Keratinocyte (primary cell): ENCODE measurements around the gene PTBP3. TPM values are rescaled to one million over a fixed set of nuclear protein-coding genes. Genes with fewer than 3 reads are reported as not detected.

ENCODE experiments used
- DNase-seq: peaks from one replicate; pipeline ENCODE4 v3.0.0-alpha.2; 2011; ENCODE audit warnings: low read depth, missing footprints, low spot score
- FAIRE-seq: peaks from 2 replicates; lab custom pipeline; 2011; peaks lifted over from hg19 to GRCh38; lab: Jason Lieb, UNC
- H2AFZ ChIP-seq: 2 replicates; pipeline ENCODE4 v1.6.0; 2012; ENCODE audit warnings: low read length, control low read depth, inconsistent platforms; ENCODE audit not compliant: control insufficient read depth
- H3K27ac ChIP-seq: 2 replicates; pipeline ENCODE4 v1.5.1; 2011; ENCODE audit warnings: low read length; ENCODE audit not compliant: control insufficient read depth, insufficient read depth
- H3K27me3 ChIP-seq: 3 replicates; pipeline ENCODE4 v1.6.0; 2011; ENCODE audit warnings: low read length; ENCODE audit not compliant: control insufficient read depth, insufficient read depth; ENCODE audit errors: extremely low read depth
- H3K36me3 ChIP-seq, 2 experiments: 2 replicates in 1 of 2; 3 replicates in 1 of 2; pipeline ENCODE4 v1.5.1; 2011; ENCODE audit warnings: low read length in 2 of 2, mild to moderate bottlenecking in 1 of 2; ENCODE audit not compliant: control insufficient read depth in 2 of 2, insufficient read depth in 2 of 2; ENCODE audit errors: extremely low read depth in 1 of 2
- H3K4me1 ChIP-seq: 3 replicates; pipeline ENCODE4 v1.5.1; 2011; ENCODE audit warnings: low read length; ENCODE audit not compliant: control insufficient read depth, insufficient read depth; ENCODE audit errors: extremely low read depth
- H3K4me2 ChIP-seq: 3 replicates; pipeline ENCODE4 v1.6.0; 2011; ENCODE audit warnings: low read depth, low read length; ENCODE audit not compliant: control insufficient read depth, insufficient read depth; ENCODE audit errors: extremely low read depth
- H3K4me3 ChIP-seq, 3 experiments: fragments of 200-600 bp in 1 of 3; sonication (generic) in 1 of 3; 2 replicates in 2 of 3; 3 replicates in 1 of 3; pipeline ENCODE4 v1.5.1; 2011 to 2016; ENCODE audit warnings: low read length in 3 of 3, mild to moderate bottlenecking in 3 of 3, control low read depth in 2 of 3, inconsistent platforms in 1 of 3, low read depth in 1 of 3, mixed read lengths in 1 of 3, mixed run types in 1 of 3, moderate library complexity in 1 of 3; ENCODE audit not compliant: control insufficient read depth in 2 of 3, insufficient read depth in 2 of 3; ENCODE audit errors: extremely low read depth in 1 of 3
- H3K79me2 ChIP-seq: 2 replicates; pipeline ENCODE4 v1.6.0; 2012; ENCODE audit warnings: low read length; ENCODE audit not compliant: control insufficient read depth, insufficient read depth
- H3K9ac ChIP-seq: 3 replicates; pipeline ENCODE4 v1.6.0; 2011; ENCODE audit warnings: low read length; ENCODE audit not compliant: control insufficient read depth, insufficient read depth; ENCODE audit errors: extremely low read depth
- H3K9me1 ChIP-seq: 3 replicates; pipeline ENCODE4 v1.6.0; 2011; ENCODE audit warnings: low read length; ENCODE audit not compliant: control insufficient read depth, insufficient read depth; ENCODE audit errors: extremely low read depth
- H3K9me3 ChIP-seq: 2 replicates; pipeline ENCODE4 v1.5.1; 2012; ENCODE audit warnings: low read depth, low read length; ENCODE audit not compliant: control insufficient read depth
- H4K20me1 ChIP-seq: 3 replicates; pipeline ENCODE4 v1.6.0; 2011; ENCODE audit warnings: low read length; ENCODE audit not compliant: control insufficient read depth, insufficient read depth; ENCODE audit errors: extremely low read depth
- EZH2 ChIP-seq: IDR thresholded peaks from one replicate; pipeline ENCODE4 v1.6.1; 2012; ENCODE audit warnings: inconsistent platforms, mild to moderate bottlenecking, low read length, moderate library complexity
- dilution Hi-C: fragments of 300-500 bp; cut with MboI; formaldehyde crosslinking; loops from one replicate; pipeline ENCODE4 v1.7.0; 2020; ENCODE audit warnings: low sequenced_read_pairs; ENCODE audit not compliant: extremely low pct_ligation_motif_present
- polyA plus RNA-seq, 5 experiments: library from polyadenylated mRNA; depleted of rRNA in 3 of 5; stranded (reverse) in 3 of 5; stranded (forward) in 1 of 5; unstranded in 1 of 5; fragments of >200 nt; gene quantifications; 1 replicate in 1 of 5; 2 replicates in 3 of 5; 3 replicates in 1 of 5; pipeline versions ENCODE4 v1.2.1 to v1.2.3, GENCODE V29; 2011 to 2012; ENCODE audit warnings: missing spikeins in 2 of 5, low read depth in 1 of 5, low replicate concordance in 1 of 5
- TF ChIP-seq, protein P1 (sequence below), 3 experiments: IDR thresholded peaks in 1 of 3; conservative IDR thresholded peaks in 1 of 3; optimal IDR thresholded peaks in 1 of 3; 2 replicates in 2 of 3; 3 replicates in 1 of 3; pipeline versions ENCODE3 to v1.5.1; 2011; ENCODE audit warnings: low read length in 3 of 3, mild to moderate bottlenecking in 3 of 3, moderate library complexity in 2 of 3, control low read depth in 1 of 3, inconsistent platforms in 1 of 3; ENCODE audit not compliant: insufficient read depth in 2 of 3; ENCODE audit errors: extremely low read depth in 1 of 3

PTBP3 gene
- polyA plus RNA-seq, 1 donor (not counting 4 experiments of a cell fraction or from before 2014, with no cell fraction given): 51.0 TPM

DNA sequence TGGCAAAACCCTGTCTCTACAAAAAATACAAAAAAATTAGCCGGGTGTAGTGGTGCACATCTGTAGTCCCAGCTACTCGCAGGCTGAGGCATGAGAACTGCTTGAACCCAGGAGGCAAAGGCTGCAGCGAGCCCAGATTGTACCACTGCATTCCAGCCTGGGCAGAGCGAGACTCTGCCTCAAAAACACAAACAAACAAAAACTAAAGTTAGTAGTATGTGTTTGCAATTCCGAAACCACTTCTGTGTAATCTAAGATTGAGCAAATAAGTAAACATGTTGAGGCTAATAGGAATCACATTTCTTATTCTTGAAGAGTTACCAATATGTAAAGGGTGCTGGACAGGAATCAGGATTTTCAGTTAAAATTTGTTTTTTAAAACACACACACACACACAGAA lies 88.3 kb downstream of the PTBP3 start:
- no peak overlapping the region for H3K9ac ChIP-seq
- no peaks in the 10 kb centered on the region for H3K27me3 ChIP-seq
- no peaks in the 10 kb centered on the region for H3K9me3 ChIP-seq
- peaks cover 3 to 13% of the 10 kb centered on the region in 2 experiments for H3K36me3 ChIP-seq
- H3K79me2 ChIP-seq: peaks cover 34% of the 10 kb centered on the region
- H3K4me3 ChIP-seq: no peak overlapping the region
- H3K9me1 ChIP-seq: no peaks in the 10 kb centered on the region
- DNase-seq: no peak
- peaks cover 24% of the 10 kb centered on the region for H3K4me1 ChIP-seq
- H2AFZ ChIP-seq: no peak overlapping the region
- TF ChIP-seq, protein P1, sequence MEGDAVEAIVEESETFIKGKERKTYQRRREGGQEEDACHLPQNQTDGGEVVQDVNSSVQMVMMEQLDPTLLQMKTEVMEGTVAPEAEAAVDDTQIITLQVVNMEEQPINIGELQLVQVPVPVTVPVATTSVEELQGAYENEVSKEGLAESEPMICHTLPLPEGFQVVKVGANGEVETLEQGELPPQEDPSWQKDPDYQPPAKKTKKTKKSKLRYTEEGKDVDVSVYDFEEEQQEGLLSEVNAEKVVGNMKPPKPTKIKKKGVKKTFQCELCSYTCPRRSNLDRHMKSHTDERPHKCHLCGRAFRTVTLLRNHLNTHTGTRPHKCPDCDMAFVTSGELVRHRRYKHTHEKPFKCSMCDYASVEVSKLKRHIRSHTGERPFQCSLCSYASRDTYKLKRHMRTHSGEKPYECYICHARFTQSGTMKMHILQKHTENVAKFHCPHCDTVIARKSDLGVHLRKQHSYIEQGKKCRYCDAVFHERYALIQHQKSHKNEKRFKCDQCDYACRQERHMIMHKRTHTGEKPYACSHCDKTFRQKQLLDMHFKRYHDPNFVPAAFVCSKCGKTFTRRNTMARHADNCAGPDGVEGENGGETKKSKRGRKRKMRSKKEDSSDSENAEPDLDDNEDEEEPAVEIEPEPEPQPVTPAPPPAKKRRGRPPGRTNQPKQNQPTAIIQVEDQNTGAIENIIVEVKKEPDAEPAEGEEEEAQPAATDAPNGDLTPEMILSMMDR (optimal IDR thresholded peaks at IDR 0.05 in 1 of 3, IDR thresholded peaks at IDR 0.05 in 1 of 3, conservative IDR thresholded peaks at IDR 0.05 in 1 of 3; ENCODE audit: extremely low read depth in 1 of 3, insufficient read depth in 2 of 3, low read length in 3 of 3): no peak
- no peak for TF ChIP-seq EZH2
- no peak overlapping the region for H3K4me2 ChIP-seq
- no peaks in the 10 kb centered on the region for H4K20me1 ChIP-seq
- H3K27ac ChIP-seq: no peak overlapping the region
- dilution Hi-C loops: no loop called here
- FAIRE-seq: no peak

DNA sequence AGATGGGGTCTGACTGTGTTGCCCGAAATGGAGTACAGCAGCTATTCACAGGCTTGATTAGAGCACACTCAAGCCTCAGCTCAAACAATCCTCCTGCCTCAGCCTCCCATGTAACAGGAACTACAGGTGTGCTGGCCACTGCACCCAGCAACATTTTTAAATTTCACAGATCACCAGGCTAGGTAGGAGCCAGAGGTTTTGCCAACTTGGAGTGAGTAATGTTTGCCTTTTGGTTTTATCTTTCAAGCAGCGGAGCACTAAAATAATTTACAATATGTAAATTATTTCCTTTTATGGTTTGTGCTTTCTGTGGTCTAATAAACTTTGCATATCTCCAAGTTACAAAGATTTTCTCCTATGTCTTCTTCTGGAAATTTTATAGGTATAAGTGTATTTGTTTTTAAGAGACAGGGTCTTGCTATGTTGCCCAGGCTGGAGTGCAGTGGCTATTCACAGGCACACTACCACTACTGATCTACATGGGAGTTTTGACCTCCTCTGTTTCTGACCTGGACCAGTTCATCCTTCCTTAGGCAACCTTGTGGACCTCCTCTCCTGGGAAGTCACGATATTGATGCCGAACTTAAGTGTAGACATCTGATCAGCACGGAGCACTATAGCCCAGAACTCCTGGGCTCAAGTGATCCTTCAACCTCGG lies 91.1 kb downstream of the PTBP3 start:
- Histone ChIP-seq H3K27ac (peak overlapping the region; percentile 14), H3K4me2 (no peak overlapping the region), H3K9me3 (no peaks in the 10 kb centered on the region), H3K4me3 (no peak overlapping the region), H3K79me2 (peaks cover 45% of the 10 kb centered on the region), H3K9ac (no peak overlapping the region), H4K20me1 (no peaks in the 10 kb centered on the region), H3K27me3 (no peaks in the 10 kb centered on the region), H3K9me1 (no peaks in the 10 kb centered on the region), H2AFZ (no peak overlapping the region), H3K36me3 (peaks cover 5 to 13% of the 10 kb centered on the region in 2 experiments), H3K4me1 (peaks cover 11% of the 10 kb centered on the region)
- DNase-seq: no peak
- dilution Hi-C loops: no loop called here
- FAIRE-seq: no peak
- TF ChIP-seq EZH2: no peak
- TF ChIP-seq, protein P1 (optimal IDR thresholded peaks at IDR 0.05 in 1 of 3, IDR thresholded peaks at IDR 0.05 in 1 of 3, conservative IDR thresholded peaks at IDR 0.05 in 1 of 3; ENCODE audit: extremely low read depth in 1 of 3, insufficient read depth in 2 of 3, low read length in 3 of 3): no peak
